ENCODE data around the gene AVEN. TPM values are rescaled to one million over a fixed set of nuclear protein-coding genes. Genes with fewer than 3 reads are reported as not detected.

AVEN gene
- polyA plus RNA-seq, 3 donors = 2.3 to 4.8 (median 3.4) TPM

GRCh38 chr15:34049112-34049511 lies 10.1 kb upstream of the AVEN start:
- Histone ChIP-seq H3K9me3 (replicated peaks in 1 of 2; ENCODE audit: control insufficient read depth in 1 of 2, insufficient read depth in 1 of 2, low read length in 2 of 2) (peaks cover 12 to 21% of the 10 kb centered on the region in 2 donors), H3K4me3 (replicated peaks in 1 of 3; ENCODE audit: low read depth in 2 of 3, low read length in 3 of 3) (no peak overlapping the region), H3K4me2 (replicated peaks; ENCODE audit: extremely low read depth, low read length, poor library complexity, severe bottlenecking) (no peak overlapping the region), H3K79me2 (ENCODE audit: insufficient read depth, low read length) (no peaks in the 10 kb centered on the region), H4K20me1 (ENCODE audit: insufficient read depth, low read length) (no peaks in the 10 kb centered on the region), H3K4me1 (ENCODE audit: control insufficient read depth in 1 of 2, insufficient read depth in 2 of 2, low read length in 2 of 2) (no peaks in the 10 kb centered on the region), H3K27me3 (ENCODE audit: control insufficient read depth in 2 of 2, insufficient read depth in 2 of 2, low read length in 2 of 2) (no peaks in the 10 kb centered on the region), H3K9ac (ENCODE audit: insufficient read depth, low read length, poor library complexity, severe bottlenecking) (no peak overlapping the region), H3K36me3 (replicated peaks in 1 of 2; ENCODE audit: control insufficient read depth in 1 of 2, insufficient read depth in 2 of 2, low read length in 2 of 2) (no peaks in the 10 kb centered on the region), H2AFZ (ENCODE audit: insufficient read depth, low read depth, low read length, poor library complexity, severe bottlenecking) (no peak overlapping the region), H3K27ac (ENCODE audit: low read depth in 1 of 2, low read length in 2 of 2) (no peak overlapping the region)
- 100% methylated on average over 1 of the region's 2 CpGs for WGBS (ENCODE audit: insufficient coverage)
- Mint-ChIP-seq H3K36me3 (no peaks in the 10 kb centered on the region), H3K9me3 (peaks cover 26 to 43% (median 33%) of the 10 kb centered on the region in 7 donors), H3K4me1 (no peaks in the 10 kb centered on the region), H3K27ac (no peak overlapping the region), H3K4me3 (no peak overlapping the region), H3K27me3 (ENCODE audit: low read depth in 3 of 3) (peaks cover 0 to 6% (median 1%) of the 10 kb centered on the region in 3 donors)
- DNase-seq = no peak
- no peak for TF ChIP-seq CTCF (IDR thresholded peaks at IDR 0.05)
- intact Hi-C loops (cut with micrococcal nuclease) = no loop called here

GRCh38 chr15:34047893-34048775 lies 9.1 kb upstream of the AVEN start:
- H3K4me1 Mint-ChIP-seq = no peaks in the 10 kb centered on the region
- no peak for DNase-seq
- no peaks in the 10 kb centered on the region for H3K36me3 Mint-ChIP-seq
- 93% methylated on average over 5 of the region's 10 CpGs for WGBS (ENCODE audit: insufficient coverage)
- no peak for TF ChIP-seq CTCF (IDR thresholded peaks at IDR 0.05)
- H3K36me3 ChIP-seq (replicated peaks in 1 of 2; ENCODE audit: control insufficient read depth in 1 of 2, insufficient read depth in 2 of 2, low read length in 2 of 2) = no peaks in the 10 kb centered on the region
- H3K4me3 ChIP-seq (replicated peaks in 1 of 3; ENCODE audit: low read depth in 2 of 3, low read length in 3 of 3) = no peak overlapping the region
- H3K27ac Mint-ChIP-seq = no peak overlapping the region
- peaks cover 0 to 6% (median 1%) of the 10 kb centered on the region in 3 donors for H3K27me3 Mint-ChIP-seq (ENCODE audit: low read depth in 3 of 3)
- H3K4me2 ChIP-seq (replicated peaks; ENCODE audit: extremely low read depth, low read length, poor library complexity, severe bottlenecking) = no peak overlapping the region
- H4K20me1 ChIP-seq (ENCODE audit: insufficient read depth, low read length) = no peaks in the 10 kb centered on the region
- H3K27ac ChIP-seq (ENCODE audit: low read depth in 1 of 2, low read length in 2 of 2) = no peak overlapping the region
- no peak overlapping the region for H2AFZ ChIP-seq (ENCODE audit: insufficient read depth, low read depth, low read length, poor library complexity, severe bottlenecking)
- H3K27me3 ChIP-seq (ENCODE audit: control insufficient read depth in 2 of 2, insufficient read depth in 2 of 2, low read length in 2 of 2) = no peaks in the 10 kb centered on the region
- no peaks in the 10 kb centered on the region for H3K4me1 ChIP-seq (ENCODE audit: control insufficient read depth in 1 of 2, insufficient read depth in 2 of 2, low read length in 2 of 2)
- intact Hi-C loops (cut with micrococcal nuclease) = no loop called here
- no peaks in the 10 kb centered on the region for H3K79me2 ChIP-seq (ENCODE audit: insufficient read depth, low read length)
- H3K9me3 ChIP-seq (replicated peaks in 1 of 2; ENCODE audit: control insufficient read depth in 1 of 2, insufficient read depth in 1 of 2, low read length in 2 of 2) = peaks cover 12 to 21% of the 10 kb centered on the region in 2 donors
- no peak overlapping the region for H3K9ac ChIP-seq (ENCODE audit: insufficient read depth, low read length, poor library complexity, severe bottlenecking)
- peaks cover 26 to 43% (median 33%) of the 10 kb centered on the region in 7 donors for H3K9me3 Mint-ChIP-seq
- H3K4me3 Mint-ChIP-seq = no peak overlapping the region
